Putamen (tissue), 1 donor: ENCODE results near the gene RAD51B.
"Not testable (repeated sequence)": the region's sequence is repeated elsewhere in the genome, so short reads cannot be mapped to it uniquely, and the experiment has no call there.

Experiments
- DNase-seq: peaks from one replicate; pipeline ENCODE4 v3.0.0-alpha.2; 2016; ENCODE audit warnings: low spot score

RAD51B gene

DNA sequence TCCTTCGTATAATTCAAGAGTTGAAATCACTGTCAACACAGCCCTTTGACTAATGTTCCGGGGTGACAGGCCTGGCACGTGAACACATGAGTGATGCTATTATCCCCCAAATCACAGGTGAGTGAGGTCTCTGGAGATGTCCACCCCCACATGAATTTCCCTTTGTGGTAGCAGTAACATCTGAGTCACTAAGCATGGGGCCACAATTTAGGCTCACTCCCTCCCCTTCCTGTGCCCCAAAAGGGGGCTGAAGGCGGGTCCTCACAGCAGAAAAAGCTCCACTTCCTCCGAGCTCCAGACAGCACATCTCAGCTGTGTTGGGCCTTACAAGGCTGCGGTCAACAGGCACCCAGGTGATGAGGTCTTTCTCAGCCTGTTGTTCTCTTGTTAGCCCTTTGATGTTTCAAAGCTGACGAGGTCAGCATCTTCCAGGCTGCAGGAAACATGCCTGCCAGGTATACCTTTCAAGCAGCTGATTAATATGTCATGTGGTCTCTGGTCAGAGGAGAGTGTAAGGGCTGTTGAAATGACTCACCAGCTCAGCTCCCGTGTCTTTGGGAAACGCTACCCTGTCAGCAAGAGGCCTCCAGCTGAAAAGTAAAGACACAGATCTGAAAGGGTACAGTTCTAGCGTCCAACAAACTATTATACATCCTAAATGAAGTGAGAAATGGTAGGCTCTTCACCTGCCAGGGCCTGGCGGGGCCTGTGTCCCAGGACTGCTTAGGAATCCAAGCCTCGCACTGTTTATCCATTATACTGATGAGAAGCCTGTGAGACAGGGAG lies 866.0 kb downstream of the RAD51B start:
- DNase-seq, result no peak

DNA sequence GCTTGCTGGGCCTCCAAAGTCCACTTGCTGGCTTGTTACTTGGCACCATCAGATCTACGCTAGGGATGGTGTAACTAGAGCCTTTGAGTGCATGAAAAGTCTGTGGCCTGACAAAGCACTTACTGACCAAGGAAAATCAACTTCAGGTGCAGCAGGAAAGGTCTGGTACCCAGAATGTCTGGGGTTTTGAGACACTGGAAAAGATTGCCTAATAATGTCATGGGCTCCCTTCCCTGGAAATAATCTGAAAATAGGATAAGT lies 866.6 kb downstream of the RAD51B start:
- DNase-seq, result no peak

DNA sequence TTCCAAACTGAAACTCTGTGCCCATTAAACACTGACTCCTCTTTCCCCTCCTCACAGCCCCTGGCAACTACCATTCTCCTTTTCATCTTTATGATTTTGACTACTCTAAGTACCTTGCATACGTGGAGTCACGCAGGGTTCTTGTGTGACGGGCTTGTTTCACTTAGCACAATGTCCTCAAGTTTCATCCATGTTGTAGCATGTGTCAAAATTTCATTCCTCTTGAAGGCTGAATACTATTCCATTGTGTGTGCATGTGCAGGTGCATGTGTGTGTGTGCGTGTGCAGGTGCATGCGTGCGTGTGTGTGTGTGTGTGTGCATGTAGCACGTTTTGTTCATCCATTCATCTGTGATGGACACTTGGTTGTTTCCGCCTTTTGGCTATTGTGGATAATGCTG lies 867.1 kb downstream of the RAD51B start:
- no peak for DNase-seq

DNA sequence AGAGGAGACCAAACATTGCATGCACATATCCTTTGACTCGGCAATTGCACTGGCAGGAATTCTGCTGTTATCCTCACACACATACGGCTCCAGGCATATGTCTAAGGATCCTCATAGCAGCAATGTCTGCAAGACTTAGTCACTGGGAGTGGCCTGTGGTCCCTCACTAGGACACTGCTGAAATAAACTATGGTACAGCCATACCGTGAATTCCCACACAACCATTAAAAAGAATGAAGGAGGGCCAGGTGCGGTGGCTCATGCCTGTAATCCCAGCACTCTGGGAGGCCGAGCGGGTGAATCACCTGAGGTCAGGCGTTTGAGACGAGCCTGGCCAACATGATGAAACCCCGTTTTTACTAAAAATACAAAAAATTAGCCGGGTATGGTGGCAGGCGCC lies 868.2 kb downstream of the RAD51B start:
- no peak for DNase-seq

DNA sequence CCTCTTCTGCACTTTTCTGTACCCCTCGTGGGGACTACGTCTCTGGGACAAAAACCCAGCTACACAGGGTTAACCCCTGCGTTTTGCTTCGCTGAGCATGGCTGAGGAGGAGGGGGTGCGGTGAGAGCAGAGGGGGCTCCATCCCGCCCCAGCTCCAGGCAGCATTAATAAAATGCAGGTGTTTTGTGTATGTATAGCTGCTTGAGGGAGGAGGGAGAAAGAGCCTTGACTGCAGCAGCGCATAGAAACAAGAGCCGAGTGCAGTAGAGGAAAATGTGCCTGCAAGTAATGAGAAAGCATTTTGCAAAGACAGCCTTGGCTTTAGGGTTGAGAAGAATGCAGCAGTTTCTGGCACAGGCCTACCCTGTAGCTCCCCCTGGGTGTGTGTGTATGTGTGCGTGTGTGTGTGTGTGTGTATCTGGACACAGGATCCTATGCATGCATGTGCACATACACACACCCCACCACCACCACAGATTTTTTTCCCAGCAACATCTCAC lies 869.3 kb downstream of the RAD51B start:
- no peak for DNase-seq

DNA sequence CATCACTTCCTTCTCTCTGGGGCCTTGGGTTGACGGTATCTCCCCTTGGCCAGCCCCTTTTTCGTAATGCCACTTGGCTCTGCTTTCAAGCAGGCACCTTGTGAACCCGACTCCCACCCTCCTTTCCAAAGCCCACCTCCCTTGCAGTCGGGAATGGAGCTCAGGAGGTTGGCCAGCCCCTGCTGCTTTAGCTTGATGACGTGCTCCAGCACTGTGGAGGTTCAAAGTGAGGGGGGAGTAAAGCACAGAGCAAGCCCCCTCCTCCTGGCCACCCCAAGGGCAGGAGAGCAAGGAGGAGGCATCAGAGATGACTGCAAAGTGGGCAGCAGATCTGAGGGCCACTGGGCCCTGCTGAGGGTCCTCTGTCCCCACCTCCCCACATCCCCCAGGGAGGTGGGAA lies 869.9 kb downstream of the RAD51B start:
- no peak for DNase-seq

DNA sequence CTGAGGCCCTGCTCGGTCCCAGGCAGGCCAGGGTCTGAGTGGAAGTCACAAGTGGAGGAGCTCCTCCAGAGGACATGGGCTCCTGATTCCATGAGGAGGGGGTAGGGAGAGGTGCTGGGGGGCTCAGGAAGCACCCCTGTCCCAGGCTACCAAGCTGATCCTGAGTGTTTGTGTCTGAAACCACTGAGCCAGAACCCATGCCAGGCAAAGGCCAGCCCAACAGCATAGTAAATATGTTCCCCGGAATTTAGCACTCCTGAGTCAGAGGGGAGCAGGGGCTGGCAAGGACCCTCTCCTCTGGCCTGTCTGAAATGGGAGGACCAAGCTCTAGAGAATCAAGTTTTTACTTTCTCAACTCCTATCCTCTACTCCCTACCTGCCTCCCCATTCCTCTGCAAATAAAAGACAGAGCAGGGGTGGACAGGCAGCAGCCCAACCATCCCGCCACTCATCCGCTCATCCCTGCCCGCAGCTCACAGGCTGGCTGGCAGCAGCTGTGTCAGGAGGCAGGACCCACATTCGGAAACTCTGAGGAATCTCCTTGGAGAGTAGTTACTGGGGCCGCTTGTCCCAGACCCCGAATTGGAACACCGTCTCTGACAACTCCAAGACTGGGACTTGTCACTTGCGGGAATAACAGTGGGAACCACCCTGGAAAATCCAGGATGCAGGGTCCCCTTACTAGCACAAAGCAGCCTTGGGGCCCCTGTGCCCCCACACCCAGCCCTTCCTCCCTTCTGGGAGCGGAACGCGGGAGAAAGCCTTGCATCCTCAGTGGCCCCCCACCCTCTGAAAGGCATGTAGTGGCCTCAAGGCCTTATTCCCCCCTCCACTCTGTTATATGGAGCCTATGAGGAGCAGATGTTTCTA lies 870.7 kb downstream of the RAD51B start:
- no peak for DNase-seq

DNA sequence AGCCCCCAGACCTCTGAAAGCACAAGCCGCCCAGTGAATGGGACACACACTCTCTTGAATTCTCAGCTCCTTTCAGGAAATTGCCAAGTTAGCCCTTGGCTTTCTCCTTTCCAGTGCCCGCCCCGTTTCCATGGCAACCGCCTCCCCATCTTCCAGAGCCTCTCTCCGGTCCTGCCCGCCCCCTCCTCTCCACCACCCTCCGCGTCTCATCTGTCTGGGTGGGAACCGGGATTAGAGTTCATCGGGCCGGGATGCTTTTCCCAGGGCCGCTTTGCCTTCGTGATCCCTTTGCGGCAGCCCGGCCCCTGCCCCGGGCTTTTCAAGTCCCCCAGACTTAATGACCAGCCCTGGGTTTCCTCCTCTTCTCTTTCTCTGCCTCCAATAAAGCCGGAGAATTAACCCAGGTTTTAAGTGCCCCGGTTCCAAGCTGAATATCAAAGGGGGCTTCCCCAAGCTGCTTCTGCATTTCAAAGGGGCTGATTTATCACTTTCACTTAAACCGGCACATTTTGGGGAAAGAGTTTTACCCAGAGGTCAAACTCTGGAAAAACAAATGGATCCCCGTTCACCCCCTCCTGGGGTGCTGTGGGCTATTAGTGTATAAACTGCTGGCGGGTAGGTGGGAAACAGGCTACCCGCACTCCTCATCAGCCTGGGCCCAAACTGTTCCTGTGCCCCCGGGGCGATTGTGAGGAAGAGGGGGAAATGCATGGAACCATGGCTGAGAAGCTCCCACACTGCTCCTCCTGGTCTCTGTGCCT lies 871.6 kb downstream of the RAD51B start:
- no peak for DNase-seq

DNA sequence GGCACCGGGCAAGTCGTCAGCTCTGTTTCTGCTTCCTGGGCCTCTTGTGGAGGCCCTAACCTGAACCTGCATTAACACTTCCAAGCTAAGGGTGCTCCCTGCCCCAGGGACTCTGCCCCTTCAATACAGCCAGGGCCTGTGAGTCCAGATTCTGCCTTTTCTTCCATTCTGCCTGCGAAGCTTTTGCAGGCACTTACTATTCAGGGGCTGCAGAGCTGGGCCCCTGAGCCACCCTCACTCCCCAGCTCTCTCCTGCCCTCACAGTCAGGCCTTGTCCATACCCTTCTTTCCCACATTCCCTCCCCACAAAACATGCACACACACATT lies 872.2 kb downstream of the RAD51B start:
- DNase-seq, result no peak

DNA sequence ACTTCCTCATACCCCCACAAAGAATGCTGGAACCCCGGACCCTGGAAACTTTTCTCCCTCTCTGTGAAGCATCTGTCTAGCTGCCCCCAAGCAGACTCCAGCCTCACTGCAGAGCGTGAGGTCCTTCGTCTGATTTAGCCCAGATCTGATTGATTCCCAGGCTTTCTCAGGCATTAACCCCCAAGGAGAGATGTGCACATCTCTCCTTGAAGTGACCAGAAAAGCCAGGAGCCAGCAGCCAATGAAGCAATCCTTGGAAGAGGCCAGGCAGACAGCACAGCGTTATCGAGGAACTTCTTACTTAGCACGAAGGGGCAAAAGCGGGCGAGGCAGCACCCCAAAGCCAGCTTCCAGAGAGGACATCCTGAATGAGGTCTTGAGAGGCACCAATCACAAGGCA lies 872.6 kb downstream of the RAD51B start:
- no peak for DNase-seq

DNA sequence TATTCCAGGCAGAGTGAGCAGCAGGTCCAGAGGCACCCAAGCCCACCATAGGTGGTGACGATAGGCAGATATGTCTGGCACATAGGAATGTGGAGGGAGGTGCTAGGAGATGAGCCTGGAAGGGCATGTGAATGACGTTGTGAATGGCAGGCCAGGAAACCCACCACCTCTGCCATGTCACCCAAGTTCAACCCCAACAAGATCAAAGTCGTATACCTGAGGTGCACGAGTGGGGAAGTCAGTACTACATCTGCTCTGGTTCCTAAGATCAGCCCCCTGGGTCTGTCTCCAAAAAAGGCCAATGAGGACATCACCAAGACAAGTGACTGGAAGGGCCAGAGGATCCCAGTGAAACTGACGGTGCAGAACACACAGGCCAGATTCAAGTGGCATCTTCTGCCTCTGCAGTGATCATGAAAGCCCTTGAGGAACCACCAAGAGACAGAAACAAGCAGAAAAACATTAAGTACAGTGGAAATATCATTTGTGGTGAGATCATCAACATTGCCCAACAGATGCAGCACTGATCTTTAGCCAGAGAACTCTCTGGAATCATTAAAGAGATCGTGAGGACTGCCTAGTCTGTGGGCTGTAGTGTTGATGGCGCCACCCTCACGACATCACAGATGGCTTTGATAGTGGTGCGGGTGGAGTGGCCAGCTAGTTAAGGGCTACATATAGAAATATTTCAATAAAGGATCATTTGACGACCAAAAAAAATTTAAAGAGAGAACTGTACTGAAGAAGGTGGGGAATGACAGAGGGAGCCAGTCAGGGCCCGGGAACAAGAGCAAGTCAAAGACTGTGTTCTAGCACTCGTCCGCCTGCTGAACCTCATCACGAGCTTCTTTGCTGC lies 873.6 kb downstream of the RAD51B start:
- no peak for DNase-seq

DNA sequence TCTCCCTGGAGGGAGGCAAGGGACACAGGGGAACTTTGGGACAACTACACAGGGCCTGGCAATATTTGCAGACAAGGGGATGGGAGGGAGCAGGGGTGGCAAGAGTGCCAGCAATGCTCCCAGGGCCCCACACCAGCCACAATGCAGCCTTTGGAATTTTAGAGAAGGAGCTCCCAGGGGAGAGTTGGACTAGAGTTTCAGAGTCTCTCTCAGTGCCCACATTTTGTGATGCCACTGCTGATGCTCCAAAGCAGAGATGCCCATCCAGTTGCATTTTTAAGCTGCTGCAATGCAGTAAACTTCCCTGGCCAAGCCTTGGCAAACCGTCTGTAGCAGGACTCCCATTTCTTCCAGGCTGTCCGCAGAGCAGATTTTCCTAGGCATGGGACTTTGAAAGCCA lies 874.3 kb downstream of the RAD51B start:
- no peak for DNase-seq

DNA sequence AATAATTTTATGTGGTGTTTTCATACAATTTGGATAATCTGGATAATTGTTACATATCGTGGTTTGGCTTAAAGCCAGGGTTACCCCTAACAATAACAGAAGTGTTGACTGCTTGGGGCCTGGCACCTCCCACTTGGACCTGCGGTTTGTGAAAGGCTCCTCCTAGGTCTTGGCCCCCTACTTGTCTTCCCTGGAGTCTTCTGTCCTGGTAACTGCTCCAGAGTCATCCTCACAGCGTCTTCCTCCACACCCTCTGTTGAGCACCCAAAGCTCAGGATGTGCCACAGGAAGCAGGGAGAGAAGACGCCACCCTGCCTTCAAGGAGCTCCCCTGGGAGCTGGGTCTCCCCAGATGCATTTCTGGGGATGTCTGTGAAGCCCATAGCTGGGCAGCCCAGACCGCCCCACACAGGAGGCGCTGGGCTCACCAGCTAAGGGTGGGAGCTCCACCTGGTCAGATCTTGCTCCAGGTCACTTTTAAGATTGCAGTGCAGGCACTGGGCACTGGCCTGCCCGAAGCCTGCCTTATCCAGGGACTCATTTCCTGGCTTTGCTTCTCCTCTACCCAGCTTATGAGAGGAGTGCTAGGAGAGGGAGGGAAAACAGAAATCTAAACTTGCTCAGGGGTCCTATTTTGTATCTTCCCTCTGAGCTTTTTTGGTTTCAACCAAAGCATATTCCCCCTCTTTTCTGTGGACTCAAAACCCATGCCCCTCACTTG lies 875.1 kb downstream of the RAD51B start:
- DNase-seq, result no peak

DNA sequence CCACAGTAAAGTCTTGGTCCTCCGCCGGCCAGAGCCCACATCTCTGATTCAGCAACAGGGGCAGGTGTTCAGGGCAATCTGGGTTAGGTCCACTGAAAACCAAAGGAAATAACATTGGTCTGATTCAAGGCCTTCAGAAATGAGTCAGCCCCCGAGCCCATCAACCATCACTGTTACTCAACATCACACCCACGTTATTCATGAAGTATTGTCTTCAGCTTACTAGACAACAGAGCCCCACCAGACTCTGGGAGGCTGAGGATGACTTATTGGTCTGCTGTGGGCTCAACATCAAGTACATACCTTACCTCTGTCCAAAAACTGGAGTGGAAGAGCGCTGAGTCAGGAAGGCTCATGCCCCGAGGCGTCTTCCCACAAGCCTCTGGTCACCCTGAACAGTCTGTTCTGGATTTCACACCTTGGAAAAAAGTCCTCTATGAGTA lies 875.8 kb downstream of the RAD51B start:
- DNase-seq, result no peak

DNA sequence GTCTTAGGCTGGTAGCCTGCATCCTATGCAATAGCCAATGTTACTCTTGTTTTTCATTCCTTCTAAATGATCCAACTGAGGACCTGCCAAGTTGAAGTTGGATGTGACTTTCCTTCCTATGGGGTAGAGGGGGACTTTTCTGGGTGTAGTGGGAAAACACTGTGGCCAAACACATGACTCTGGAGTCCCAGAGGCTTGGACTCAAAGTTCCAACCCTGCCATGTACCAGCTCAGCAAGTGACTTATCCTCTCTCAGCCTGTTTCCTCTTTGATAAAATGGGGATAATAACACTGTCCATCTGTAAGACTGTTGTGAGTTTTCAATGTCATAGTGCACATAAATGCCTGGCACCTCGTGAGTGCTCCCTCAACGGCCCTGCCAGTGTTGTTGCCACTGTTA lies 876.3 kb downstream of the RAD51B start:
- DNase-seq, result no peak

DNA sequence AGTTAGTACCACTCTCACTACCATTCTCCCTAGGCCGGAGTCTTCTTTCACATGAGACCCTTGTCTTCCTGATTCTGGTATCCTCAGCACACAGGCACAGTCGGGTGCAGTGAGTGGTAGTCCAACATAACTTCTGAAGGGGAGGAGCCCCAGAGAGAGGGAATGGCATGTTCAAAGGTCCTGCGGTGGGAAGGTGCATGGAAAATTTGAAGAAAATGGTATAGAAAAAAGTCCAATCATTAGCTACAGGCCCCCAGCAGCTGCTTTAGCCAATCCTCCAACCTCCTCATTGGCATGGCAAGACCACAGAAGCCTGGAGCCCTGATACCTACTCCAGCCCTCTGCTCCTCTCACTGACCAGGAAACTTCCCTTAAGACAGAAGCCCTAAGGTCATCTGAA lies 876.7 kb downstream of the RAD51B start:
- no peak for DNase-seq

DNA sequence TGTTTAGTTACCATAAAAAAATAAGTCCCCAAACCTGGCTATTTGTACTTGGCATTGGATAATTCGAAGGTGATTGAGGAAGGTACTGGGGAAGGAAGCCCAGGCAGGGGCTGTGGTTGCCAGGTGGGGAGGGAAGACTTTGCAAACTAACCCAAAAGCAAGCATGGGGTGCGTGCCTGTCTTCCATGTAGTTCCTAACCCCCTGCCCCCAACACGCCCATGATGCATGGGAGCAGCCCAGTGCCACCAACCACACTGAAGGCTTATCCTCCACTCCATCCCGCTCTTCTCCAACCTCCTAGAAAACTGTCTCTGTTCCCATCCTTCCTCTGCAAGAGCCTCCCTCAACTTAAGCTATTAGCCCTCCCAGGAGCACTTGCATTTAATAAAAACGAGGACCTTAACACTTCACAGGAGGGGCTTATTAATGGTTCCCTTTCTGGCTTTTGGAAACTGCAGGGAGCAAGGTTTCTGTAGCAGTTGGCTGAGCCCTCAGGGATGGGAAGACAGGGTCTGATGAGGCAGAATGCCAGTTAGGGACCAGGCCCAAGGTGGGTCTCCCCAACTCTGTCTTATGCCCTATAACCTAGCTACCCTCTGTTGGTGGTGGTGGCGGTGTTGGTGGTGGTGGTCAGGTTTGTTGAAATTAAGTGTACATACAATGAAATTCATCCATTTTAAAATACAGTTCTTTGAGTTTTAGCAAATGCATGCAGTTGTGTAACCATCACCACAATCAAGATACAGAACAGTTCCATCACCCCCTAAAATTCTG lies 877.3 kb downstream of the RAD51B start:
- DNase-seq, result no peak

DNA sequence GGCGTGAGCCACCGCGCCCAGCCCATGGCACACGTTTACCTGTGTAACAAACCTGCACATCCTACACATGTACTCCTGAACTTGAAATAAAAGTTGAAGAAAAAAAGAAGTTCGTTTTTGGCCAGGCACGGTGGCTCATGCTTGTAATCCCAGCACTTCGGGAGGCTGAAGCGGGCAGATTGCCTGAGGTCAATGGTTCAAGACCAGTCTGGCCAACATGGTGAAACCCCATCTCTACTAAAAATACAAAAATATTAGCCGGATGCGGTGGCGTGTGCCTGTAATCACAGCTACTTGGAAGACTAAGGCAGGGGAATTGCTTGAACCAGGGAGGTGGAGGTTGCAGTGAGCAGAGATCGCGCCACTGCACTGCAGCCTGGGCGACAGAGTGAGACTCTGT lies 879.2 kb downstream of the RAD51B start:
- not testable (repeated sequence) for DNase-seq

DNA sequence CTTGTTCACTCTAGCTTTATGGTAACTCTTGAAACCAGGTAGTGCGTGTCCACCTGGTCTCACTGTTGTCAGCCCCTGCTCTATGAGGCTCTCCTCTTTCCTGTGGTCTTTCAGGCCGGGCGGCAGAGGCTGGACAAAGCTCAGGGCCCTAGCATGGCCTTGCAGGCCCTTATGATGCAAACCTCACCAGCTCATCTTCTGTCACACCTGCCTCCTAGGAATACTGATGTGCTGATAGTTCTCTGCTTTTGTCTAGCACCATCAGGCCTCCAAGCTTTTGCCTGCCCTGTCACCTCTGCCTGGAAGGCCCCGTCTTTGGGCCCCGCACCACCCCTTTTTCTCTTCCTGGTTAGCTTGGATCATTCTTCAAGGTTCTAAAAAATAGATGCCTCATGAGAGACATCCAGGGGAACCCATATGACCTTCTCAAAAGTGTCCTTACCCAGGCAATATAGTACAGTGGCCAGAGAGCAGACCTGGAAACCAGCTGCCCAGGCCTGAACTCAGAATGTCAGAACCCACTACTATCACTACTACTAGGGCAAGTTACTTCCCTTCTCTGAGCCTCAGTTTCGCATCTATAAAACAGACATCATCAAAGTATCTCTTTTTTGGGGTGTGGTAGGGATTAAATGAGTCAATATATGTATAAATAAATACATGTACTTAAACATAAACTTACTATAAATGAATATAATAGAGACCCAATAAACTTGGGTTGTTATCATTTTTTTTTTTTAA lies 881.6 kb downstream of the RAD51B start:
- DNase-seq, result no peak

DNA sequence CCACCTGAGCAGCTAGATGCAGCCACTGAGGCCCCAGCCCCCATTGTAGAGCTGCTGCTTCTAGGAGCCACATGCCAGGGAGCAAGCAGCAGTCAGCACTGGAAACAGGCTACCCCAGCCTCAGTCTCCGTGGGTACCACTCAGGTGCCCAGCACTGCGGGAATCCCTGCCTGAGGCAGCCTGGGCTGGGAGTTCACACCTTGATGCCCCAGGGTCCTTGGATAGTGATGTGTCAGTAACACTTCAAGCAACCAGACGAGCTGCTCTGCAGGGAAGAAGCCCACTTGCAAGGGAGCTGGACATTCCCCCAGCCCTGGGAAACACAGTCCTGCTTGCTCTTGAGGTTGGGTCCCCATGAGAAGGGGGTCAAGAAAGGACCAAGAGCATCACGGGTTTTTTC lies 882.6 kb downstream of the RAD51B start:
- no peak for DNase-seq
